ENCODE results near the gene MIX23. TPM values are rescaled to one million over a fixed set of nuclear protein-coding genes. Genes with fewer than 3 reads are reported as not detected.

Gene MIX23
- total RNA-seq (10 to 100 TPM; 10.6 to 18.6 TPM), polyA plus RNA-seq (10 to 100 TPM; 13.2 to 17.3 TPM)
- long read RNA-seq, donor 1, partial matches to known transcripts, result 0 of 5 reads
- long read RNA-seq, donor 1, other reads (novel, unspliced or antisense), result 3 of 5 reads
- long read RNA-seq, donor 2, result 0 reads

DNA sequence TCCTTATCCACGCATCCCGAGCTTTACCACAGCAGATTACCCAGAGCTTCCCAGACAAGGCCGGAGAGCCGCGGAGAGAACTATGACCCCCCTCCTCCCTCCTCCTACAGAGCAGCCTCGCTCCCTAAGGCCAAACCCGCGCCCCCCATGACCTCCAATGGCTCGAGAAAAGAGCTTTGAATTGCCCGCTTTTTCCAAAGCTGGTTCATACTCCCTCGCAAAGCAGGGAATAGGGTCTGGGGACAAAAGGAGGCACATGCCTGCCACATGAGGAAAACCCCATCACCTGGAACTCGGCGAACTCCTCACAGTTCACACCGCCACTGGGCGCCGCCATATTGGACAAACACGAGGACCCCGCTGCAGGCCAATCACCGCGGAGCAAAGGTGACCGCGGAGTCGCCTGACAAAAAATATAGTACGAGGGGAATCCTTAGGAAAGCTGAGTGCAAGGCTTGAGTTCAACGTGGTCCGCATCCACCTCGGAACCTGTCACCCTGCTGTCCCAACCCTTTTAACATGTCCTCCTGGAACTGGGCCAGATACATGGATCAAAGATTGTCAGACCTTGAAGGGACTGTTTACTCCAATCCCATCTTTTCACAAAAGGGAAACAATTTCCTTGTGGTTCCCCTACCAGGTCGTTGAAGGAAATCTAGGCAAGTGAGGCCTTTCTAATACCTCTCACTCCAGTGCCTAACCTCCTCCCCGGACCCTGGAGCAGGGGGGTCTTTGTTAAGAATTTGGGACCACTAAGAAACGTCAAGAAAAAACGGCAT is at the start of gene MIX23:
TSS of gene MIX23 (minus strand) at position 344 of the 779 bp plus-strand sequence. CDS start at position 337, 7 bp downstream.
- ATAC-seq (ENCODE audit: low FRiP score) (peak; percentile 94), DNase-seq (peak; percentile 90 to 93)
- intact Hi-C loops (cut with DNase I), result loop anchor here in 1 of 2 donors (10.0 kb wide), 1 partner anchor 838 kb away; the partner anchor contains the start of gene POLQ
- 0 to 1% methylated on average over 31 of the region's 31 CpGs for WGBS, 2 donors
- Histone ChIP-seq H3K27me3 (ENCODE audit: control insufficient read depth in 1 of 2, insufficient read depth in 2 of 2, low read length in 1 of 2) (no peaks in the 10 kb centered on the region), H3K9me3 (ENCODE audit: control insufficient read depth, low read length) (no peaks in the 10 kb centered on the region), H3K36me3 (ENCODE audit: control insufficient read depth in 1 of 2, insufficient read depth in 2 of 2, low read length in 1 of 2) (peaks cover 0 to 3% of the 10 kb centered on the region in 2 donors), H3K4me3 (ENCODE audit: low read length in 2 of 2) (peak within 1 kb of the TSS; percentile 60 to 91), H3K4me1 (ENCODE audit: control insufficient read depth in 1 of 2, insufficient read depth in 2 of 2, low read length in 2 of 2) (peaks cover 0 to 4% of the 10 kb centered on the region in 2 donors), H3K27ac (ENCODE audit: low read depth in 1 of 2, low read length in 2 of 2) (peak within 1 kb of the TSS; percentile 50 to 76)

DNA sequence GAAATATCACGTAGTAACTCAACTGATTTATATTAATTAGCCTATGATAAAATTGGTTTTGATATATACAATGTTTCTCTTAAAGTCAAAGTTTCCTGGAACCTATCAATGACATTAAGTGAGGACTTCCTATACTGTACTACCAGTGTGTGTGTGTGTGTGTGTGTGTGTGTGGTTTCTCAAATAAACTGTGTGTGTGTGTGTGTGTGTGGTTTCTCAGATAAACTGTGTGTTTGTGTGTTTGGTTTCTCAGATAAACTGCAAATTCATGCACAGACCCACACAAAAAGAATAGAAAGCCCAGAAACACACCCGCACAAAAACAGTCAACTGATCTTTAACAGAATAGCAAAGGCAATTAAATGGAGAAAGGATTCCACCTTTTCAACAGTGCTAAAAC is 47.3 kb upstream of the MIX23 start:
- no peak for ATAC-seq (ENCODE audit: low FRiP score)

DNA sequence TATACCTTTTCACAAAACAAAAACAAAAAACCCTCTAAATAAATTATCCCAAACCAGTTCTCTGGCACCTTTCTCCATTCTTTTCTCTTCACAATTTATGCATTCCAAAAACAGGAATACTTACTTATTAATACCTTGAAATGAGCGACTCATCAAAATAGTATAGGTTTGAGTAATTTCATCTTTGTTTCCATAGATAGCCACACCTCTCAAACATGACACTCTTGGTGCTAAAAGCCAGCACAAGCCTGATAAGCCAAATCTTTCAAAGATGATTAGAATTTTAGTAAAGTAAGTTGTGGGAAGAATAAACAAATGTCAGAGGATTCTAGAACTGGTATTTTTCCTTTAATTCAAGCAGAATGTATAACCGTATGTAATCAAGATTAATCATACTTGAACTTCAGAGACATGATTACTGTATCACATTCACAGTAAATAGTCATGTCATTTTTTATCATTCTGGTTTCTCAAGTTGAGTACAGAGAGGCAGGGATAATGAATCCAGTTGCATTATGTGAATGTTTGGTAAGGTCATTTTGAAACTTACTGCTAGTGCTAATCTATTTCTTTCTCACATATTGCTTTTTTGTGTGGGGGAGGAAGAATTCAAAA is 44.9 kb upstream of the MIX23 start:
- ATAC-seq (ENCODE audit: low FRiP score) (no peak), DNase-seq (no peak)
- WGBS, 2 donors, result 82 to 83% methylated on average over 2 of the region's 2 CpGs
- Histone ChIP-seq H3K27ac (ENCODE audit: low read depth in 1 of 2, low read length in 2 of 2) (no peak overlapping the region), H3K9me3 (ENCODE audit: control insufficient read depth, low read length) (no peaks in the 10 kb centered on the region), H3K36me3 (ENCODE audit: control insufficient read depth in 1 of 2, insufficient read depth in 2 of 2, low read length in 1 of 2) (peaks cover 7 to 20% of the 10 kb centered on the region in 2 donors), H3K4me1 (ENCODE audit: control insufficient read depth in 1 of 2, insufficient read depth in 2 of 2, low read length in 2 of 2) (no peaks in the 10 kb centered on the region), H3K27me3 (ENCODE audit: control insufficient read depth in 1 of 2, insufficient read depth in 2 of 2, low read length in 1 of 2) (no peaks in the 10 kb centered on the region), H3K4me3 (ENCODE audit: low read length in 2 of 2) (no peak overlapping the region)
- intact Hi-C loops (cut with DNase I), result no loop called here

More for the DNA sequence above, 47.3 kb upstream of the MIX23 start:
- no peak for DNase-seq
- H3K27ac ChIP-seq (ENCODE audit: low read depth in 1 of 2, low read length in 2 of 2), result no peak overlapping the region
- no peaks in the 10 kb centered on the region for H3K9me3 ChIP-seq (ENCODE audit: control insufficient read depth, low read length)
- intact Hi-C loops (cut with DNase I), result no loop called here
- WGBS, 2 donors, result 94 to 95% methylated on average over 2 of the region's 2 CpGs
- H3K4me1 ChIP-seq (ENCODE audit: control insufficient read depth in 1 of 2, insufficient read depth in 2 of 2, low read length in 2 of 2), result no peaks in the 10 kb centered on the region
- H3K27me3 ChIP-seq (ENCODE audit: control insufficient read depth in 1 of 2, insufficient read depth in 2 of 2, low read length in 1 of 2), result no peaks in the 10 kb centered on the region
- no peak overlapping the region for H3K4me3 ChIP-seq (ENCODE audit: low read length in 2 of 2)
- peaks cover 7 to 18% of the 10 kb centered on the region in 2 donors for H3K36me3 ChIP-seq (ENCODE audit: control insufficient read depth in 1 of 2, insufficient read depth in 2 of 2, low read length in 1 of 2)

DNA sequence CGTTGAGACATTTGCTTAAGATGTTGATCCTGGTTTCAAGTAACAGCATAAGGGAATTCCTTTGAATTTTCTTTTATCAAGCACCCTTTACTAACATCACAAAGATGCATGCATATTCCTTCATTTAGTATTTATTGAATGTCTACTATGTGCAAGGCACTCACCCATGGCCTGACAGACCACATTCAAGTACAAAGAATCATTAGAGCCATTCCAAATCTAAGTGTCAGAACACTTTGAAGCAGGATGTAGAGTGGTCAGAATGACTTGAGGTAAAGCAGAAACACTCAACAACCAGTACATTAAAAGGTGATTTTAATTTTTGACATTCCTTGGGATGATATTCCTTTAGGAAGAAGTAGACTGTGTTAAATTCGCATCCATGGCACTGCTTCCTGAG is 38.8 kb upstream of the MIX23 start:
- Histone ChIP-seq H3K27ac (ENCODE audit: low read depth in 1 of 2, low read length in 2 of 2) (no peak overlapping the region), H3K27me3 (ENCODE audit: control insufficient read depth in 1 of 2, insufficient read depth in 2 of 2, low read length in 1 of 2) (no peaks in the 10 kb centered on the region), H3K4me3 (ENCODE audit: low read length in 2 of 2) (no peak overlapping the region), H3K36me3 (ENCODE audit: control insufficient read depth in 1 of 2, insufficient read depth in 2 of 2, low read length in 1 of 2) (peaks cover 2 to 12% of the 10 kb centered on the region in 2 donors), H3K4me1 (ENCODE audit: control insufficient read depth in 1 of 2, insufficient read depth in 2 of 2, low read length in 2 of 2) (no peaks in the 10 kb centered on the region), H3K9me3 (ENCODE audit: control insufficient read depth, low read length) (no peaks in the 10 kb centered on the region)
- WGBS, 2 donors, result 86 to 95% methylated on average over 2 of the region's 2 CpGs
- ATAC-seq (ENCODE audit: low FRiP score) (no peak), DNase-seq (no peak)
- intact Hi-C loops (cut with DNase I), result no loop called here

DNA sequence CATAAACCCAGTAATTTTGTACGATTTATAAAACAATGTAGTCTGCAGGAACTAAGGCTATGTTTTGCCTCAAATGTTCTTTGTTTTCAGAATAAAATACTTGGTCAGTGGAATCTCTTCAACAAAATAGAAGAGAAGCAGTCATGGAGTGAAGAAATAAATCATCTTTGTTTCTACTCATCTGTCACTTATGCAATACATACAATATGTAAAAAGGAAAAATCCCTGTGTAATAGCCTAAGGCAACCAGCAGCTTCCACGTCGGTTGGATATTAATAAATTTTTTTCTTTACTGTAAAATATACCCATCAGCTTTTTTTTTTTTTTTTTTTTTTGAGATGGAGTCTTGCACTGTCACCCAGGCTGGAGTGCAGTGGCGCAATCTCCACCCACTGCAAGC is 38.1 kb upstream of the MIX23 start:
- Histone ChIP-seq H3K4me1 (ENCODE audit: control insufficient read depth in 1 of 2, insufficient read depth in 2 of 2, low read length in 2 of 2) (no peaks in the 10 kb centered on the region), H3K27ac (ENCODE audit: low read depth in 1 of 2, low read length in 2 of 2) (no peak overlapping the region), H3K36me3 (ENCODE audit: control insufficient read depth in 1 of 2, insufficient read depth in 2 of 2, low read length in 1 of 2) (peaks cover 0 to 6% of the 10 kb centered on the region in 2 donors), H3K9me3 (ENCODE audit: control insufficient read depth, low read length) (no peaks in the 10 kb centered on the region), H3K4me3 (ENCODE audit: low read length in 2 of 2) (no peak overlapping the region), H3K27me3 (ENCODE audit: control insufficient read depth in 1 of 2, insufficient read depth in 2 of 2, low read length in 1 of 2) (no peaks in the 10 kb centered on the region)
- WGBS, 2 donors, result 87 to 94% methylated on average over 4 of the region's 4 CpGs
- intact Hi-C loops (cut with DNase I), result no loop called here
- no peak for ATAC-seq (ENCODE audit: low FRiP score)
- no peak for DNase-seq

DNA sequence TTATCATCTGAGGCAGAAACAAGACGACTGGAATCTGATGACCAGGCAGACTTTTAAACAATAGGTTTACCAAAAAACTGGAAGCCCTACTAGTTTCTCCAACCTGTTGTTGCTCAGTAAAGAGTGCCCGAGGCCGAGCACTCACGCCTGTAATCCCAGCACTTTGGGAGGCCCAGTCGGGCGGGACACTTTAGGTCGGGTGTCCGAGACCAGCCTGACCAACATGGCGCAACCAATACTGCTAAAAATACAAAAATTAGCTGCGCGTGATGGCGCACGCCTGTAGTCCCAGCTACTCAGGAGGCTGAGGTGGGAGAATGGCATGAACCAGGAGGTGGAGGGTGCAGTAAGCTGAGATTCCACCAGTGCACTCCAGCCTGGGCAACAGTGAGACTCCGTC is 33.9 kb upstream of the MIX23 start:
- 44 to 51% methylated on average over 14 of the region's 14 CpGs for WGBS, 2 donors
- no peaks in the 10 kb centered on the region for H3K36me3 ChIP-seq (ENCODE audit: control insufficient read depth in 1 of 2, insufficient read depth in 2 of 2, low read length in 1 of 2)
- DNase-seq (no peak), ATAC-seq (ENCODE audit: low FRiP score) (no peak)
- H3K27ac ChIP-seq (ENCODE audit: low read depth in 1 of 2, low read length in 2 of 2), result no peak overlapping the region
- peak overlapping the region; percentile 53 to 57 for H3K4me3 ChIP-seq (ENCODE audit: low read length in 2 of 2)
- peaks cover 0 to 4% of the 10 kb centered on the region in 2 donors for H3K4me1 ChIP-seq (ENCODE audit: control insufficient read depth in 1 of 2, insufficient read depth in 2 of 2, low read length in 2 of 2)
- intact Hi-C loops (cut with DNase I), result loop anchor here in 1 of 2 donors (1.0 kb wide), 1 partner anchor 97 kb away; the partner anchor contains the start of gene KPNA1
- no peaks in the 10 kb centered on the region for H3K9me3 ChIP-seq (ENCODE audit: control insufficient read depth, low read length)
- no peaks in the 10 kb centered on the region for H3K27me3 ChIP-seq (ENCODE audit: control insufficient read depth in 1 of 2, insufficient read depth in 2 of 2, low read length in 1 of 2)

DNA sequence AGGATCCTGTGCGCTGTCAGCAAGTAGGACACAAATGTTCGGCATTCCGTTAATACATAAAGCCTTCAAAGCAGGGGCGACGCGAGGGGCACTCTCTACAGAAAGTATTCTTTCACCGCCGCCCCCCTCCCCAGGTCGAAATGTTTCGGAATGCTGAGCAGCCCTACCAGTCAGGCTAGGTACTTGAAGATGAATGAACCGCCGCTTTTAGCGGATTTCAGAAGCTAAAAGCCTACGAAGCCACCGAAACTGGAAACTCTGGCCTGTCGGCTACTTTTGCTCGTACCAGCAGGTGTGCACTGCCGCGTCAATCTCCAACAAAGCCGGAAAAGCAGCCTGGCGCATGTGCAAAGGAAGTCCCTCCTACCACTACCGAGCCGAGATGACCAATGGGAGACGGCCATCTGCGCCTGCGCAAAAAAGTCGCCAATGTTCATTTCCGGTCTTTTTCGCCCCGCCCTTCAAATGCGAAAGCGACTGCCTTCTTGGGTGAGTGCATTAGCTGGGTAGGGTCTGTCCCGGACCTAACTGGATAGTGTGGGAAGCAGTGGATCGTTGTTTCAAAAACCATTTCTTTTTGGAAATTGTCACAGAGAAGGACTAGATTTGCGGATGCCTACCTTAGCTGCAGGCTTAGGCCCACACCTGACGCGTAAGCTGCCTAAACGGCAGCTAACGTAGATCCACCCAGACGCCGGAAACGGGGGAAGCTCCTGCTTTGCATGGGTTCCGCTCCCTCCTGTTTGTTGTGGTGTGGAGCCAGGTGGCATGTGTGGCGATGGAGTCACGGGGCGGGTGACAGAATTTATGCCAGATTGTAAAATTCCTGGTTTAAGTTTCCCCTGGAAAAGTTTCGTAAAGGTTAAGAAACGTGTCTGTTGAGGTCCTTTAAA is 33.0 kb upstream of the MIX23 start, which contains the start of gene WDR5B:
TSS of gene WDR5B (minus strand) at position 301 of the 893 bp plus-strand sequence. CDS start 534 bp downstream, outside the sequence.
- no peaks in the 10 kb centered on the region for H3K36me3 ChIP-seq (ENCODE audit: control insufficient read depth in 1 of 2, insufficient read depth in 2 of 2, low read length in 1 of 2)
- ATAC-seq (ENCODE audit: low FRiP score), result peak; percentile 97
- H3K27ac ChIP-seq (ENCODE audit: low read depth in 1 of 2, low read length in 2 of 2), result peak within 1 kb of the TSS; percentile 69 to 89
- peaks cover 0 to 4% of the 10 kb centered on the region in 2 donors for H3K4me1 ChIP-seq (ENCODE audit: control insufficient read depth in 1 of 2, insufficient read depth in 2 of 2, low read length in 2 of 2)
- WGBS, 2 donors, result 0 to 1% methylated on average over 48 of the region's 48 CpGs
- DNase-seq, result peak; percentile 98 to 99
- intact Hi-C loops (cut with DNase I), result loop anchor here in 1 of 2 donors (1.0 kb wide), 1 partner anchor 98 kb away; the partner anchor contains the start of gene KPNA1
- no peaks in the 10 kb centered on the region for H3K27me3 ChIP-seq (ENCODE audit: control insufficient read depth in 1 of 2, insufficient read depth in 2 of 2, low read length in 1 of 2)
- no peaks in the 10 kb centered on the region for H3K9me3 ChIP-seq (ENCODE audit: control insufficient read depth, low read length)
- H3K4me3 ChIP-seq (ENCODE audit: low read length in 2 of 2), result peak within 1 kb of the TSS; percentile 80 to 93

Measured in aorta (tissue), 5 donors.